Right forelimb (tissue), 1 donor: Measurements from ENCODE around the gene PSME3IP1.
"Not testable (repeated sequence)": the region's sequence is repeated elsewhere in the genome, so short reads cannot be mapped to it uniquely, and the experiment has no call there.

Experiments used
- DNase-seq: peaks from one replicate; pipeline ENCODE4 v3.0.0-alpha.2; 2018

The PSME3IP1 gene

GRCh38 chr16:57123216-57123973 lies 62.4 kb downstream of the PSME3IP1 start:
- no peak for DNase-seq

GRCh38 chr16:57118461-57119084 lies 67.3 kb downstream of the PSME3IP1 start:
- DNase-seq, result no peak

- peak; percentile 71 for DNase-seq
Measured at GRCh38 chr16:57115514-57116182, 70.2 kb downstream of the PSME3IP1 start.

- peak; percentile 63 for DNase-seq
Measured at GRCh38 chr16:57115168-57115513, 70.7 kb downstream of the PSME3IP1 start.

- DNase-seq, result no peak
Measured at GRCh38 chr16:57113664-57114063, 72.2 kb downstream of the PSME3IP1 start.

GRCh38 chr16:57113042-57113453 lies 72.8 kb downstream of the PSME3IP1 start:
- DNase-seq, result no peak

- DNase-seq, result peak; percentile 73
Measured at GRCh38 chr16:57112403-57113041, 73.3 kb downstream of the PSME3IP1 start.

GRCh38 chr16:57111420-57111819 lies 74.4 kb downstream of the PSME3IP1 start:
- DNase-seq, result no peak

GRCh38 chr16:57110937-57111336 lies 74.9 kb downstream of the PSME3IP1 start:
- no peak for DNase-seq

- not testable (repeated sequence) for DNase-seq
Measured at GRCh38 chr16:57109259-57110105, 76.4 kb downstream of the PSME3IP1 start.

- no peak for DNase-seq
Measured at GRCh38 chr16:57108432-57108831, 77.4 kb downstream of the PSME3IP1 start.

- no peak for DNase-seq
Measured at GRCh38 chr16:57107321-57107922, 78.4 kb downstream of the PSME3IP1 start.

- no peak for DNase-seq
Measured at GRCh38 chr16:57106767-57107166, 79.1 kb downstream of the PSME3IP1 start.

- no peak for DNase-seq
Measured at GRCh38 chr16:57105184-57105583, 80.7 kb downstream of the PSME3IP1 start.

- DNase-seq, result no peak
Measured at GRCh38 chr16:57104706-57105105, 81.1 kb downstream of the PSME3IP1 start.

GRCh38 chr16:57102888-57103851 lies 82.7 kb downstream of the PSME3IP1 start:
- no peak for DNase-seq
